ENCODE results near the gene RAD18. TPM values are rescaled to one million over a fixed set of nuclear protein-coding genes. Genes with fewer than 3 reads are reported as not detected.

Gene RAD18
- total and polyA plus RNA-seq, 10 donors, result 1.6 to 20.7 (median 12.4) TPM

DNA sequence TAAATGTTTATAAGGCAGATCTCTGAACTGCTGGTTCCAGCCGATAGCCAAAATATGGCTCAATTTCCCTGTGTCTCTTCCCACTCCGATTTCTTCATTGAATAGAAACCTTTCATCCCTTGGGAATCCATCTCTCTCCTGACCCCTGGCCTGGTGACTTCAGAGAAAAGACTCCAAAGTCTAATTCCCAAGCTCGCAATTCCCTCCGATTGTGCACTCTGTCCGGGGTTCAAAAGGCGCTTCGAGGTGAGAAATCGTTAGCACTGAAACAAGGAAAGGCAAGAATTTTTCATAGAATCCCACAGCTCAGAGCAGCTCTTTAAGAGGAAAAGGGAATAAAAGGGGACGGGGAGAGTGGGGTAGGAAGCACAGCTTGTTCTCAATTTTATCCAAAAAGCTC, 18.4 kb upstream of the RAD18 start:
- DNase-seq, result no peak
- no peak overlapping the region for H3K27ac ChIP-seq
- peaks cover 0 to 7% (median 0%) of the 10 kb centered on the region in 6 donors for H3K4me1 ChIP-seq
- peaks cover 0 to 17% (median 9%) of the 10 kb centered on the region in 8 donors for H3K9me3 ChIP-seq
- no peak overlapping the region for H3K4me3 ChIP-seq
- intact Hi-C loops (cut with DNase I; ENCODE audit: low total_unique reads), result no loop called here
- 85 to 91% (median 87%) methylated on average over 9 of the region's 9 CpGs for WGBS, 5 donors
- H3K36me3 ChIP-seq, result no peaks in the 10 kb centered on the region
- peaks cover 0 to 36% (median 0%) of the 10 kb centered on the region in 7 donors for H3K27me3 ChIP-seq (replicated peaks in 1 of 7)
- TF ChIP-seq, protein P1, sequence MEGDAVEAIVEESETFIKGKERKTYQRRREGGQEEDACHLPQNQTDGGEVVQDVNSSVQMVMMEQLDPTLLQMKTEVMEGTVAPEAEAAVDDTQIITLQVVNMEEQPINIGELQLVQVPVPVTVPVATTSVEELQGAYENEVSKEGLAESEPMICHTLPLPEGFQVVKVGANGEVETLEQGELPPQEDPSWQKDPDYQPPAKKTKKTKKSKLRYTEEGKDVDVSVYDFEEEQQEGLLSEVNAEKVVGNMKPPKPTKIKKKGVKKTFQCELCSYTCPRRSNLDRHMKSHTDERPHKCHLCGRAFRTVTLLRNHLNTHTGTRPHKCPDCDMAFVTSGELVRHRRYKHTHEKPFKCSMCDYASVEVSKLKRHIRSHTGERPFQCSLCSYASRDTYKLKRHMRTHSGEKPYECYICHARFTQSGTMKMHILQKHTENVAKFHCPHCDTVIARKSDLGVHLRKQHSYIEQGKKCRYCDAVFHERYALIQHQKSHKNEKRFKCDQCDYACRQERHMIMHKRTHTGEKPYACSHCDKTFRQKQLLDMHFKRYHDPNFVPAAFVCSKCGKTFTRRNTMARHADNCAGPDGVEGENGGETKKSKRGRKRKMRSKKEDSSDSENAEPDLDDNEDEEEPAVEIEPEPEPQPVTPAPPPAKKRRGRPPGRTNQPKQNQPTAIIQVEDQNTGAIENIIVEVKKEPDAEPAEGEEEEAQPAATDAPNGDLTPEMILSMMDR (IDR thresholded peaks at IDR 0.05 in 8 of 11, conservative IDR thresholded peaks at IDR 0.05 in 3 of 11), result no peak
- no peak for TF ChIP-seq POLR2A (IDR thresholded peaks at IDR 0.05)
- no peak for TF ChIP-seq POLR2AphosphoS5 (IDR thresholded peaks at IDR 0.05)

DNA sequence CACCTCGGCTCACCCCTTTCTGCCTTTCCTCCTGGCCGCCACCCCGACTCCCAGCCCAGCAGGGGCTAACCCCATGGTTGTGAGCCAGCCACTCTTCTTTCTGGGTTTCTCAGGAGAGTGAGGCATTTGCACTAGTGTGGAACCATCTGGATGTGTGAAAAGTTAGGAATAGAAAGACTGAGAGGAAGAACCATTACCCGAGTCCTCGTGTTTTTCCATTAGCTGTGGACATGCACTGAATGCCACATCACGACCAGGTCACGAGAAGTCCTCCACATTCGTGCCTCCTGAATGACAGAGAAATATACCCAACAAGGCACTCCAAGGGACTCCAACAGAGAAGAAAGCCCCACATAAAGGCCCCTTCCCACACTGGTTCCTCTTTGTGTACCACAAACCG, 18.0 kb upstream of the RAD18 start:
- TF ChIP-seq POLR2A (IDR thresholded peaks at IDR 0.05), result no peak
- DNase-seq, result no peak
- Histone ChIP-seq H3K4me3 (no peak overlapping the region), H3K4me1 (peaks cover 0 to 7% (median 0%) of the 10 kb centered on the region in 6 donors), H3K27ac (no peak overlapping the region), H3K9me3 (peaks cover 0 to 17% (median 9%) of the 10 kb centered on the region in 8 donors), H3K36me3 (no peaks in the 10 kb centered on the region), H3K27me3 (replicated peaks in 1 of 7) (peaks cover 0 to 39% (median 0%) of the 10 kb centered on the region in 7 donors)
- intact Hi-C loops (cut with DNase I; ENCODE audit: low total_unique reads), result no loop called here
- 80 to 90% (median 83%) methylated on average over 9 of the region's 9 CpGs for WGBS, 5 donors

DNA sequence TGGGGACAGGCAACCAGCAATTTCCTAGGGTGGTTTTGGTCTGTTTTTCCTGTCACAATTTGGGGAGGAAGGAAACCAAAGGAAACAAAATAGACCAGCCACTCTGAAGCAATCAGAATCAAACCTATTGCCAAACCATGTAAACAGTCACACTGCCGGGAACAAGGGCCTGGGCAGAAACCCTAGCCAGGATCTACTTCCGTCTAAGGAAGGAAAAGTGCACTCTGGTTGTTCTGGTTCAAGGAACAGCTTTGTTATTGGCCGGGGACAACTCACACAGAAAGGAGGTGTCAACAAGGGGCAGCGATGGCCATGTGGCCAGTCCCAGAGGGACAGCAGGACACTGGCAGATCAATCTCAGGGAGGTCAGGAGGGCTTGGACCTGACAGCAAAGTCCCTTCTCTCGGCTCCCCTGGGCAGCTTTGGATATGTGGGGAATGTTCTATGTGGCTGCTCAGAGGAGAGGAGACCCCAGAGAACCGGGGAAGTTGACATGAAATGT, 17.5 kb upstream of the RAD18 start:
- Histone ChIP-seq H3K4me3 (no peak overlapping the region), H3K9me3 (peaks cover 0 to 17% (median 9%) of the 10 kb centered on the region in 8 donors), H3K36me3 (no peaks in the 10 kb centered on the region), H3K4me1 (peaks cover 0 to 7% (median 0%) of the 10 kb centered on the region in 6 donors), H3K27me3 (replicated peaks in 1 of 7) (peaks cover 0 to 44% (median 0%) of the 10 kb centered on the region in 7 donors), H3K27ac (no peak overlapping the region)
- no peak for TF ChIP-seq POLR2A (IDR thresholded peaks at IDR 0.05)
- TF ChIP-seq POLR2AphosphoS5 (IDR thresholded peaks at IDR 0.05), result no peak
- TF ChIP-seq, protein P1 (IDR thresholded peaks at IDR 0.05 in 8 of 11, conservative IDR thresholded peaks at IDR 0.05 in 3 of 11), result no peak
- 50 to 76% (median 58%) methylated on average over 6 of the region's 6 CpGs for WGBS, 5 donors
- no peak for DNase-seq
- intact Hi-C loops (cut with DNase I; ENCODE audit: low total_unique reads), result no loop called here

DNA sequence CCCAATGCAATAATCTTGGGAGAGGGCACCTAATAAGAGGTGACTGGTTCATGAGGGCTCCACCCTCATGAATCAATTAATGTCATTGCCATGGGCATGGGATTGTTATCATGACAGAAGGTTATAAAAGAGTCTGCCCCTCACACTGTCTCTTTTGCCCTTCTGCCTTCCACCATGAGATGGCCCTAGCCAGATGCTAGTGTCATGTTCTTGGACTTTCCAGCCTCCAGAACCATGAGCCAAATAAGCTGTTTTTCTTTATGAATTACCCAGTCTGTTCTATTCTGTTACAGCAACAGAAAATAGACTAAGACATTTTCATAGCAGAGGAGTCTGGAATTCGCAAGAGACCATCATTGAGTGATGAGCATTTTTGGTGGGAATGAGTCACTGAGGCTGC, 16.0 kb upstream of the RAD18 start:
- TF ChIP-seq, protein P1 (IDR thresholded peaks at IDR 0.05 in 8 of 11, conservative IDR thresholded peaks at IDR 0.05 in 3 of 11), result no peak
- no peak for TF ChIP-seq POLR2A (IDR thresholded peaks at IDR 0.05)
- TF ChIP-seq POLR2AphosphoS5 (IDR thresholded peaks at IDR 0.05), result no peak
- DNase-seq, result no peak
- Histone ChIP-seq H3K4me1 (peaks cover 0 to 7% (median 0%) of the 10 kb centered on the region in 6 donors), H3K27ac (no peak overlapping the region), H3K36me3 (no peaks in the 10 kb centered on the region), H3K4me3 (no peak overlapping the region), H3K27me3 (replicated peaks in 1 of 7) (peaks cover 0 to 47% (median 0%) of the 10 kb centered on the region in 7 donors), H3K9me3 (peaks cover 0 to 17% (median 9%) of the 10 kb centered on the region in 8 donors)
- 87 to 97% (median 94%) methylated on average over 1 of the region's 1 CpG for WGBS, 5 donors
- intact Hi-C loops (cut with DNase I; ENCODE audit: low total_unique reads), result no loop called here

Measured in spleen (tissue), 11 donors.